ENCODE results near the gene GPSM1.

GRCh38 chr9:136277746-136278145, 49.6 kb upstream of the GPSM1 start:
- TF ChIP-seq CTCF (IDR thresholded peaks at IDR 0.05) (no peak), POLR2A (IDR thresholded peaks at IDR 0.05) (no peak)

Data from tibial nerve (tissue), 3 donors.